Sigmoid colon (tissue), 7 donors: ENCODE measurements around the gene LYPD6B. TPM values are rescaled to one million over a fixed set of nuclear protein-coding genes. Genes with fewer than 3 reads are reported as not detected.

Source experiments
- DNase-seq: peaks from one replicate; pipeline ENCODE4 v3.0.0-alpha.2; 2019
- H3K27ac ChIP-seq, 4 donors: fragments of 200-600 bp; sonication (generic); one replicate each; pipeline ENCODE4 v1.5.1; 2016 to 2019; ENCODE audit warnings: mild to moderate bottlenecking in 1 of 4
- H3K27me3 ChIP-seq, 3 donors: fragments of 200-600 bp; sonication (generic); one replicate each; pipeline ENCODE4 v1.5.1; 2019; ENCODE audit warnings: mild to moderate bottlenecking in 1 of 3
- H3K36me3 ChIP-seq, 4 donors: fragments of 200-600 bp; sonication (generic); one replicate each; pipeline ENCODE4 v1.5.1; 2016 to 2019
- H3K4me1 ChIP-seq, 4 donors: fragments of 200-600 bp; sonication (generic); one replicate each; pipeline ENCODE4 v1.5.1; 2017 to 2019
- H3K4me3 ChIP-seq, 4 donors: fragments of 200-600 bp; sonication (generic); one replicate each; pipeline ENCODE4 v1.5.1; 2017 to 2019; ENCODE audit warnings: mild to moderate bottlenecking in 2 of 4, moderate library complexity in 1 of 4
- H3K9me3 ChIP-seq, 4 donors: fragments of 200-600 bp in 3 of 4; sonication (generic) in 3 of 4; one replicate each; pipeline versions ENCODE4 v1.5.1 to v1.6.1; 2013 to 2019
- EP300 ChIP-seq, 4 donors: sonication (generic); formaldehyde crosslinking; IDR thresholded peaks; one replicate each; pipeline ENCODE4 v1.6.1; 2017; ENCODE audit warnings: antibody characterized with exemption in 4 of 4
- POLR2A ChIP-seq, 2 donors: fragments of 450-650 bp; IDR thresholded peaks; one replicate each; pipeline ENCODE4 v1.6.1; 2016; ENCODE audit warnings: antibody characterized with exemption in 2 of 2, mild to moderate bottlenecking in 2 of 2, moderate library complexity in 2 of 2
- POLR2AphosphoS5 ChIP-seq, 4 donors: sonication (generic); formaldehyde crosslinking; IDR thresholded peaks; one replicate each; pipeline ENCODE4 v1.6.1; 2017; ENCODE audit warnings: antibody characterized with exemption in 4 of 4
- WGBS, 2 donors: extraction: QIAGEN DNeasy Blood & Tissue Kit; methylation state at CpG; one replicate each; pipeline ENCODE4 v1.1.7; 2013; 5-methylcytosine and 5-hydroxymethylcytosine counted together
- intact Hi-C: fragments of 100-400 bp; cut with DNase I; formaldehyde crosslinking; loops from one replicate; pipeline ENCODE4 v1.15.1; 2023
- polyA plus RNA-seq, 3 donors: library from polyadenylated mRNA; stranded (reverse); fragments of 200-250 nt; gene quantifications; one replicate each; pipeline ENCODE4 v1.2.3, GENCODE V29; 2013
- total RNA-seq, 4 donors: library from RNA; depleted of rRNA; stranded (reverse); fragments of >200 nt; gene quantifications; one replicate each; pipeline ENCODE4 v1.1.0, GENCODE V29; 2016
- TF ChIP-seq, protein P1 (sequence below), 4 experiments: fragments of 450-650 bp in 3 of 4; fragments of 200-600 bp in 1 of 4; IDR thresholded peaks; one replicate each; pipeline ENCODE4 v1.5.1; 2016 to 2019; ENCODE audit warnings: antibody characterized with exemption in 4 of 4, mild to moderate bottlenecking in 3 of 4, moderate library complexity in 2 of 4
- donor health status: healthy with polysubstance abuse.
- donor health status: Bipolar disorder and iron deficiency.
- donor health status: healthy.

Gene LYPD6B
- total and polyA plus RNA-seq, 7 donors, result 0.66 to 2.1 (median 1.5) TPM; not detected in 3

DNA sequence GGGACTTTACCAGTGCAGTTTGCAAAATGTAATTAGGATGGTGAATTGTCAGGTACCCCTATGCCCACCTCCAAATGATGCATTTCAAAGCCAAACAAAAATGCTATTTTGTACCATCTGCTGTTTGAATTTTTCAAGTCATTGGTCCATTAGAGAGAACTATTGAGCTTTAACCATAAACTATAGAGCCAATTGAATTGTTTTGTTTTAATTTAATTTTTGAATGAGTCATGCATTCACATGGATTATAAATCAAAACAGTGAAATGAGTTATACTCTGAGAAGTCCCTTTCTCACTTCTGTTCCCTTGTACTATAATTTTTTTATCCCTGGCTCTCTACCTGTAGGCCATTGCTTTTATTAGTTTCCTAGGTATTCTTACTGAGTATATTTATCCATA lies 151.3 kb downstream of the LYPD6B start:
- DNase-seq, result no peak
- Histone ChIP-seq H3K27me3 (no peaks in the 10 kb centered on the region), H3K27ac (no peak overlapping the region), H3K4me1 (no peaks in the 10 kb centered on the region), H3K9me3 (no peaks in the 10 kb centered on the region), H3K36me3 (no peaks in the 10 kb centered on the region), H3K4me3 (no peak overlapping the region)
- TF ChIP-seq POLR2A (IDR thresholded peaks at IDR 0.05), result no peak
- TF ChIP-seq, protein P1, sequence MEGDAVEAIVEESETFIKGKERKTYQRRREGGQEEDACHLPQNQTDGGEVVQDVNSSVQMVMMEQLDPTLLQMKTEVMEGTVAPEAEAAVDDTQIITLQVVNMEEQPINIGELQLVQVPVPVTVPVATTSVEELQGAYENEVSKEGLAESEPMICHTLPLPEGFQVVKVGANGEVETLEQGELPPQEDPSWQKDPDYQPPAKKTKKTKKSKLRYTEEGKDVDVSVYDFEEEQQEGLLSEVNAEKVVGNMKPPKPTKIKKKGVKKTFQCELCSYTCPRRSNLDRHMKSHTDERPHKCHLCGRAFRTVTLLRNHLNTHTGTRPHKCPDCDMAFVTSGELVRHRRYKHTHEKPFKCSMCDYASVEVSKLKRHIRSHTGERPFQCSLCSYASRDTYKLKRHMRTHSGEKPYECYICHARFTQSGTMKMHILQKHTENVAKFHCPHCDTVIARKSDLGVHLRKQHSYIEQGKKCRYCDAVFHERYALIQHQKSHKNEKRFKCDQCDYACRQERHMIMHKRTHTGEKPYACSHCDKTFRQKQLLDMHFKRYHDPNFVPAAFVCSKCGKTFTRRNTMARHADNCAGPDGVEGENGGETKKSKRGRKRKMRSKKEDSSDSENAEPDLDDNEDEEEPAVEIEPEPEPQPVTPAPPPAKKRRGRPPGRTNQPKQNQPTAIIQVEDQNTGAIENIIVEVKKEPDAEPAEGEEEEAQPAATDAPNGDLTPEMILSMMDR (IDR thresholded peaks at IDR 0.05), result no peak
- TF ChIP-seq EP300 (IDR thresholded peaks at IDR 0.05), result no peak
- TF ChIP-seq POLR2AphosphoS5 (IDR thresholded peaks at IDR 0.05), result no peak
- intact Hi-C loops, result no loop called here

GRCh38 chr2:149191915-149192314 lies 153.4 kb downstream of the LYPD6B start:
- 92 to 94% methylated on average over 5 of the region's 5 CpGs for WGBS, 2 donors
- intact Hi-C loops, result no loop called here
- TF ChIP-seq POLR2A (IDR thresholded peaks at IDR 0.05) (no peak), POLR2AphosphoS5 (IDR thresholded peaks at IDR 0.05) (no peak), EP300 (IDR thresholded peaks at IDR 0.05) (no peak)
- TF ChIP-seq, protein P1 (IDR thresholded peaks at IDR 0.05), result no peak
- Histone ChIP-seq H3K27ac (no peak overlapping the region), H3K9me3 (no peaks in the 10 kb centered on the region), H3K36me3 (no peaks in the 10 kb centered on the region), H3K4me1 (no peaks in the 10 kb centered on the region), H3K4me3 (no peak overlapping the region), H3K27me3 (no peaks in the 10 kb centered on the region)
- no peak for DNase-seq

DNA sequence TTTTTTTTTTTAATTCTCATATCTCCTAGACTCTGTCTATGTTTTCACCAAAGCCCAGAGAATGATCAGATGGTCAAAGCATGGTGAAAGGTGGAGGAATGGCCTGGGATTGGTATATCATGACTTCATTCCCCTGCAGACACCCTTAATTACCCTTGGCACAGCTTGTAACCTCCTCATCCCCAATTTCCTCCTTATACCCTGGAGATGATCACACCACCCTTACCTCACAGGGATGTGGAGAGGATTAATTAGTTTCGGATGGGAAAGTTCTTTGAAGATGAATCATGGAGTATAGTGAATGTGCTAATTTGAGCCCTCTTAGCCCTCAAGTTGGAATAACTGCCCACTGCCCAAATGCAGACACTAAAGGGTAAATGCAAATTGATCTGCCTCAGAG lies 153.9 kb downstream of the LYPD6B start:
- H3K36me3 ChIP-seq, result no peaks in the 10 kb centered on the region
- intact Hi-C loops, result no loop called here
- no peaks in the 10 kb centered on the region for H3K9me3 ChIP-seq
- no peaks in the 10 kb centered on the region for H3K4me1 ChIP-seq
- no peak for DNase-seq
- TF ChIP-seq EP300 (IDR thresholded peaks at IDR 0.05) (no peak), POLR2A (IDR thresholded peaks at IDR 0.05) (no peak), POLR2AphosphoS5 (IDR thresholded peaks at IDR 0.05) (no peak)
- TF ChIP-seq, protein P1 (IDR thresholded peaks at IDR 0.05), result no peak
- no peak overlapping the region for H3K27ac ChIP-seq
- no peaks in the 10 kb centered on the region for H3K27me3 ChIP-seq
- 83 to 87% methylated on average over 1 of the region's 1 CpG for WGBS, 2 donors
- H3K4me3 ChIP-seq, result no peak overlapping the region

GRCh38 chr2:149200109-149200520 lies 161.6 kb downstream of the LYPD6B start:
- intact Hi-C loops, result no loop called here
- Histone ChIP-seq H3K36me3 (no peaks in the 10 kb centered on the region), H3K27ac (no peak overlapping the region), H3K4me3 (no peak overlapping the region), H3K4me1 (no peaks in the 10 kb centered on the region), H3K27me3 (no peaks in the 10 kb centered on the region), H3K9me3 (no peaks in the 10 kb centered on the region)
- no peak for DNase-seq
- TF ChIP-seq, protein P1 (IDR thresholded peaks at IDR 0.05), result no peak
- TF ChIP-seq POLR2AphosphoS5 (IDR thresholded peaks at IDR 0.05) (no peak), POLR2A (IDR thresholded peaks at IDR 0.05) (no peak), EP300 (IDR thresholded peaks at IDR 0.05) (no peak)

GRCh38 chr2:149204686-149205085 lies 166.2 kb downstream of the LYPD6B start:
- 76 to 79% methylated on average over 4 of the region's 4 CpGs for WGBS, 2 donors
- DNase-seq, result no peak
- no peak for TF ChIP-seq POLR2A (IDR thresholded peaks at IDR 0.05)
- TF ChIP-seq POLR2AphosphoS5 (IDR thresholded peaks at IDR 0.05), result no peak
- TF ChIP-seq, protein P1 (IDR thresholded peaks at IDR 0.05), result no peak
- no peak for TF ChIP-seq EP300 (IDR thresholded peaks at IDR 0.05)

More at GRCh38 chr2:149204686-149205085, 166.2 kb downstream of the LYPD6B start:
- Histone ChIP-seq H3K27me3 (no peaks in the 10 kb centered on the region), H3K4me3 (no peak overlapping the region), H3K36me3 (no peaks in the 10 kb centered on the region), H3K27ac (no peak overlapping the region), H3K4me1 (no peaks in the 10 kb centered on the region), H3K9me3 (no peaks in the 10 kb centered on the region)
- intact Hi-C loops, result no loop called here
